Stimulated activated CD4-positive, alpha-beta T cell treated with anti-CD3 and anti-CD28 coated beads, Interleukin-15, amount 100 ng/mL, for 1 hour (primary cell): ENCODE data around the gene MEPCE.

Experiments used
- DNase-seq, 2 donors: peaks; one replicate each; pipeline ENCODE4 v3.0.0-alpha.2; 2020; ENCODE audit warnings: low read depth in 1 of 2, low spot score in 1 of 2

MEPCE gene

DNA sequence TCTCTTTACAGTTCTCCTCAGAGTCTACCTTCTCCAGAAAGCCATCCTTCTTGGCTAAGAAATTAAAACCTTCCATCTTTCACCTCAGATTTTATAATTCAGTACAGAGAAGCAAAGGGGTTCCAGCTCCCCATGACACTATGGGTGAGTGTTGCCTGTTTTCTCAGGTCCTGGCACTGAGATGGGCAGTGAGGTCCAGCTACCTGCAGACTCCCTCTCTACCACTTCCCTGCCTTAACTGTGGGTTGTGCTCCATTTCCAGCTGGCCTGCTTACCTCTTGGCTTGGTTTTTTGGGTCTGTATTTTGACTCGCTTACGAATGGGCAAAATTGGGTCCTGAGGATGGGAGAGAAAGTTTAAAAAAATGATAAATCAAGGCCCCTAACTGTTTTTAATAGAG, 27.4 kb upstream of the MEPCE start:
- DNase-seq: no peak

DNA sequence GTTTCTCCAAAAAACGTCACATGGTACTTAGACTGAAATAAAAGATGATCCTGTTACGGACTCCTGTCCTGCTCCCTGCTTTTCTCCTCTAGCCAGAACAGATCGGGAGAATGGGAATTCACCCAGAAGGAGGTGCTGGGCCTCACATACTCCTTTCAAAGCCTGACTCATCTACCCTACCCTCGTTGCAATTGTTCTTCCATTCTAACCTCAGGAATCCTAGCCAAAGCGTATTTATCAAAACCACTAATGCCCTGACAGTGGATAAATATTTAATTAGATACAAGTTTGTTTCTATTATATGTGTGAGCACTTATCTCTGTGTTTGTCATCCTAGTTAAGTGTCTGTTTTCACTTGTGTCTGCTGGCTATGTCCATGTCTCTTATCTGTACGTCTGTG, 22.9 kb upstream of the MEPCE start:
- no peak for DNase-seq

GRCh38 chr7:100407285-100408180, 22.1 kb upstream of the MEPCE start:
- DNase-seq: no peak

DNA sequence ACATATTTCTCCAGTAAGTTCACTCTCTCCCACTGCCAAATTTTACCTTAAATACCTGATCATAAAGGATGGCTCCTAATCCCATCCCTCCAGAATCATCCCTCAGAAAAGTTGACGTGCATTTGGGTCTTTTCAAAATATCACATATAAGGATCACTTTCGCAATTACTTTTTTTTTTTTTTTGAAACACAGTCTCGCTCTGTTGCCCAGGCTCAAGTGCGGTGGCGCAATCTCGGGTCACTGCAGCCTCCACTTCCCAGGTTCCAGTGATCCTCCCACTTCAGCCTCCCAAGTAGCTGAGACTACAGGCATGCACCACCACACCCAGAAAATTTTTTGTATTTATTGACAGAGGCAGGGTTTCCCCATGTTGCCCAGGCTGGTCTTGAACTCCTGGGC, 18.5 kb upstream of the MEPCE start:
- DNase-seq: no peak

- DNase-seq: no peak
These were observed 16.3 kb upstream of the MEPCE start for GRCh38 chr7:100413346-100413745.

DNA sequence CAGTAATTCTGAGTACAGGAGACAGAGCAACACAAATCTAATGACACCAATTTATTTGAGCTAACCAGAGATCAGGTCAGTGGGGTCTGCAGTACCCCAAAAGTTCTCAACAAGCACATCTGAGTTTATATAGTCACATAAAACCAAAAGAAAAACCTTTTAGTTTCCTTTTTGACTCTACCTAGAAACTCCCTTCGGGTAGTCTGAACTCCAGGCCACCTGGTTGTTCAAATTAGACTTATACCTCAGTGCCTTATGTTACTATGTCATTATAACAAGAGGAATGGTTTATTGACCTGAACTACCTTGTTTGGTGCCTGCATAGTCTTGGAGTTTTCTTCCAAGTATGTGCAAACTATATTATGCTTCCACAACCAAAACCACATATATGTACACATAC, 15.7 kb upstream of the MEPCE start:
- DNase-seq: no peak

DNA sequence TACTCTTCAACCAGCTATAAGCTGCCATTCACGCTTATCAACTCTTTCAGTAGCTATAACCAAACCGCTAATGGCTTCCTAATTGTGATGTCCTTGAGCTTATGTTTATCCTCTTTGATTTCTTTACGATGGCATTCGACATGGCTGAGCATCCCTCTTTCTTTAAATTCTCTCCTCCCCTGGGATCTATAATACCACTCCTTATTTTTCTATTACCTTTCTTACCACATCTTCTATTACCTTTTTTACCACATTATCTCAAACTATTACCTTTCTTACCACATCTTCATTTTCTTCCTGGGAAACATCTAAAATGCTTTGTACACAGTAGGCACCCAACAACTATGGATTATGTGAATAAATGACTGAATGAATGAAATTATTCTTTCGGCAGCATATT, 14.2 kb upstream of the MEPCE start:
- no peak for DNase-seq

DNA sequence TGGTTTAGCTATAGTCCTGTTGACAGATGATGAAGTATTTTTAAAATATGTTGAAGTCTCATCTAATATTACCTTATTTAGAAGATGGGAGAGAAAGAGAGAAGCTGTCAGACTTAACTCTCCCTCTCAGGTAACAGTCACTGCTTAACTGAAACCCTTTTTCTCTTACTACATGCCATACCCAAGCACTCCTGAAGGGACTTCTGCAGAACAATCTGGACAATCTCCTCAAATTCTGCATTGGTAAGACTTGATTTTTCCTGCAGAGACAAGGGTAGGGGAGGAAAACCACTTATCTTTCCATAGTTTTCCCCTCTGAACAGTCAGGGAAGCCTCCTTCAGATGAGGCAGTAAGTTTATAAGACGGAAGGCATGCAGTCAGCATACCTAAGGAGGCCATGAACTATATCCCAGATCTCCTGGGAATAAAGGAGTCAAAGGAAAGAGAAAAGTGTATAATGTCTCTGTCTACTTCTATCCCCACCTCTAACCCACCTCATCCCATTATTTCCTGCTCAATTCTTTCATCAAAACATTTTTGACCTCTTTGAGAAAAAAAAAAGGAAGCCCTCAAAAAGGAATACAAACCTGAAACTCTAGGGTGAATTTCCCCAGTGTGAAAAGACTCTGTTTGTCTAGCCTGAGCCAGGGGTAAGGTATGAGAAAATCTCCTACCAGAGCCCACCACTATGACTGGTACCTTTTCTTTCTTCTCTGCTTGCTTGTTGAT, 10.5 kb upstream of the MEPCE start:
- DNase-seq: no peak

- DNase-seq: no peak
These were observed 9.9 kb upstream of the MEPCE start for GRCh38 chr7:100419660-100420226.

DNA sequence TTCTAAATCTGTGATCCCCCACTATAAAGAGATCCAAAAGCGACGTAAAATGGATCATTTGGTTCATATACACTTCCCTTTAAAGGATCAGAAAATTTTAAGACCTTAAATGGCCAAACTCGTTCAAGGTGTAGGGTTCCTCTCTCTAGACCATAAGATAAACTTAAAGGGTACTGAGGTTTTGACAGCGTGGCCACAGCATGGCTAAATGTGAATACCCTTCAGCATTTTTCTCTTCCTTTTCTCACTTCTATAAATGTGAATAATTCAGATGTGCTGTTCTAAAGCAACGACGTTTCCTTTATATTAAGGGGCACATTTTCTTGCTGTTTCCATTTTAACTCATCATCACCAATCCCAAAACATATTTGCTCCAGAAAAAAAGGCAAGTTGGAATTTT, 6.3 kb upstream of the MEPCE start:
- DNase-seq: no peak

GRCh38 chr7:100425347-100425746, 4.3 kb upstream of the MEPCE start:
- DNase-seq: no peak

- no peak for DNase-seq
These were observed 3.1 kb upstream of the MEPCE start for GRCh38 chr7:100426516-100426915.

GRCh38 chr7:100427762-100428198, 1.9 kb upstream of the MEPCE start:
- no peak for DNase-seq

DNA sequence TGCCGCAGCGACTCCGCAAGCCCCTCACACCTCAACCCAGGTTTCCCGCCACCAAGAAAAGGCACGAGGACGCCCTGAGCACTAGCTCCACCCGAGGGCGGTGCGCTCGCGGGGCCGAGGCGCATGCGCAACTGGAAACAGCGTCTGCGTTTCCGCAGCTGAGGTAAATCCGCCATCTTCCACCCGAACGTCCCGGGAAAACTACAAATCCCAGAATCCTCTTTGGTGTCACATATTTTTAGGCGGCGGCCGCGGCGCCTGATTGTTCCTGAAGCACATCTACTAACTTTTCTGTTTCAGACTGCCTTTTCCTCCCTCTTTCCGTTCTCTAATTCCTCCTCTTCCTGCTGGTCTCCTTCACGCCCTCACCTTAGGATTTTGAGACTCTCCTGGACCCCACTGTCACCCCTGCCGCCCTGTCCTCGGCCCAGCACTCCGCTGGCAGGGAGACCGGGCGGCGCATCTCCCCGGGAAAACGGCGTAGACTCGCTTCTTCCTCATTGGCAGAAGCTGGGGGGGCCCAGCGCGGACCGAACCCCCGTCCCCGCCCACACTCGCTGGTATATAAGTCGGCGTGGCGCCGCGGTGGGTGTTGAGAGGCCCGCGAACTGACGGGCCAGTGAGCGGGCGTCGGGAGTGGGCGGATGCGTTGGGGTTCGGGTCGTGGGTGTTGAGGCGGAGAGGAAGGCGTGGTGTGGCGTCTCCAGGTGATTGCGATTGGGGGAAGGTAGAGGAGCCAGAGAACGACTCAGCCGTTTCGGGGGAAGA, 1.2 kb upstream of the MEPCE start, which contains the start of gene ZCWPW1:
Gene ZCWPW1 (minus strand): TSS at position 505 of the 768 bp plus-strand sequence. CDS start 8,054 bp downstream, outside the sequence.
- DNase-seq: peak; percentile 90 to 95

GRCh38 chr7:100428967-100429636, 529 bp upstream of the MEPCE start:
- peak; percentile 100 for DNase-seq

GRCh38 chr7:100430493-100431285, 1.1 kb downstream of the MEPCE start:
- peak in 1 of 2 donors; percentile 28 for DNase-seq

GRCh38 chr7:100431286-100431735, 1.7 kb downstream of the MEPCE start:
- DNase-seq: no peak

GRCh38 chr7:100432053-100432452, 2.4 kb downstream of the MEPCE start:
- no peak for DNase-seq

DNA sequence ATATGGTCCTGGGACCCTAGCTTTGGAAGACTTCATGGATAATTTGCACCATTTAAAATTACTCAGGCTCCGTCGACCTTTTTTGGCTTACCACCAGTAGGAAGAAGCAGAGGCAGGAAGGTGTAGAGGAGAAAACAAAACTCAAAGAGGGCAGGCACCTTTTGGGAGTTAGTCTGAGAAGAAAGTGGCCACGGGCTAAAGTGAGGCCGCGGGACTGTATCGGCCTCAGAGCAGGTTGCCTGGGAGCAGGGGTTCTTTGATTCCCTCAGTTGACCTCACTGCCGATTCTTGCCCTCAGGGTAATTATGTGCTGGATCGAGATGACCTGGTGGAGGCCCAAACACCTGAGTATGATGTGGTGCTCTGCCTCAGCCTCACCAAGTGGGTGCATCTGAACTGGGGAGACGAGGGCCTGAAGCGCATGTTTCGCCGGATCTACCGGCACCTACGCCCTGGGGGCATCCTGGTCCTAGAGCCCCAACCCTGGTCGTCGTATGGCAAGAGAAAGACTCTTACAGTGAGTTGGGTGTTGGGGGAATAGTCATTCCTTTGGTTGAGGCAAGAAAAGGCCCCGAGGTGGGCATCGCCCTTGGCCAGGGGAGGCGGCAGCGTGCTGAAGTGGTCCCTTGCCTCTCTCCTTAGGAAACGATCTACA, 3.1 kb downstream of the MEPCE start:
- no peak for DNase-seq
